CMK (cell line): ENCODE results near the gene STX16.
A peak's percentile ranks its signal among the peaks of the same experiment; 100 is the strongest.

ENCODE experiments used
- DNase-seq: peaks from one replicate; pipeline ENCODE4 v3.0.0-alpha.2; 2010; ENCODE audit warnings: low read depth

The STX16 gene

DNA sequence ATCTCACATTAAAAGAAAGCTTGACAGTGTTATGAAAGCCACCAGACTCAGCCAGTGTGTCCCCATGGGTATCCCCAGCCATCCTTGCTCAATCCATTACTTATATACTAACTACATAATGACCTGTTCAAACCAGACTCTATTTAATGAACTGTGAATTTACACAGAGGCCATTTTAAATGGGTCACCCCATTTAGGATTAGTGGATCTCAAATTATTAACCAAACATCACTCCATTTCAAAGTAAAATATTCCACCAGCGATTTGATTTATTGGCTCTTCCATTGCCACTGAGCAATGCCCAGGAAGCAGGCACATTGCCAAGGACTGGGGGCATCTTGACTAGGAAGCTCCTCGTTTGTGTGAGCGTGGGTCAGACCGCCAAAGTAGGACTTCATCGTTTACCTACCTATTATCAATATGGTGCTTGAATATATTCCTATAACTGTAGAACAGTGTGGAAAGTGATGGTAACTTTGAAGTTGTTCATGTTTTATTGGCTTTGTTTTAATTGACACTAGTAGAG is 26.1 kb downstream of the STX16 start:
- DNase-seq = no peak

DNA sequence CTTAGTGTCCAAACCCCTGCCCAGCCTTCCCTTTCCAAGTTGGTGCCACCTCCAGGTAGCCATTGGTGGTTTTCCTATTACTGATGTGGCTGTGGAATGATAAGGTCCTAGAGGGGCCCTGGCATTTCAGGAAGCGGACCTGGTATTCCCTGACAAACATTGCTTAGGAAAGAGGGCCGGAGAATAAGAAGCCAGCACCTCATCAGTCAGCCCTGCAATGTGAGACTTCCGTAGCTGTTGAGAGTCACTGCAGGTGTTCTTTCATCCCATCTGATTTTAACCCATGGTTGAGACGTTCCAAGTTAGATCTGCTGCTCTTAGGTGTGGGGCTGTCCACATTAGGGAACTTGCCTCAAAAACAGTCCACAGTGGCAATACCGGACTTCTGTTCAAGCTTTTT is 26.7 kb downstream of the STX16 start:
- DNase-seq = no peak

GRCh38 chr20:58678806-58679205 is 27.7 kb downstream of the STX16 start:
- no peak for DNase-seq

DNA sequence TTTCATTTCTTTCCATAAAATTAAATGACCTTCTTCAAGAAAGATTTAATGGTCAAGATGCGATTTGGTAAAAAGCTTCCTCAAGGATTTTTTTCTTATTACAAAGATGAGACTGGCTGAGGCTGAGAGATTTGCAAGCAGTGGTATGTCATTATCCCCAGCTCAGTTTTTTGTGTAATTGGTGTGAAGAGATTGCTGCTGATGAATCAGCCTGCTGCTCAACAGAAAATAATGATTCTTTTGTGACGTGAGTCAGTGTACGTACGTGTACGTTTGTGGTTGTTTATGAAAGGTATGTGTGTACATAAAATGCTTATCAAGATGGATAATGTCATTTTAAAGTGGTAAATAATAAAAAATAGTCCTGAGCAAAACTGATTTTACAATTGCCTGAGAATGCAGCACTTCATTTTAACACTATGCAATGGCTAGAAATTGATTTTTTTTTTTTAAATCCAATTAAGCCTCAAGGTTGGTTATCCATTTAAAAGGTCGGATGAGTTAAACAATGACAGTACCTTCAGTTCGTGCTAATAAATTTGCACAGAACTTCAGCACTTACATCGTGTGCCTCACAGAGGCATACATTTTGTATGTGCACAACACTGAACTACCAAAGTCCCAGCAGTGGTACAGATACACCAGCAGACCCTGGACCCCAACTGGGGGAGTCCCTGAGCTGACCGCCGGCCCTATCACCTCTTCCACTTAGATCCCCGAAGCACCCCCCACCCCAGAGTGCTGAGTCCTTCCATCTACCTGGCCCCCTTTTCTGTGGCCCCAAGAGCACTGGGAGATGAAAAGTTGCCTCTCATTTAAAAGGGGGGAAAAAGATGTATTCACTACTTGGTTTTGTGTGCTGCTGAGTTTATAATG is 31.8 kb downstream of the STX16 start:
- no peak for DNase-seq

DNA sequence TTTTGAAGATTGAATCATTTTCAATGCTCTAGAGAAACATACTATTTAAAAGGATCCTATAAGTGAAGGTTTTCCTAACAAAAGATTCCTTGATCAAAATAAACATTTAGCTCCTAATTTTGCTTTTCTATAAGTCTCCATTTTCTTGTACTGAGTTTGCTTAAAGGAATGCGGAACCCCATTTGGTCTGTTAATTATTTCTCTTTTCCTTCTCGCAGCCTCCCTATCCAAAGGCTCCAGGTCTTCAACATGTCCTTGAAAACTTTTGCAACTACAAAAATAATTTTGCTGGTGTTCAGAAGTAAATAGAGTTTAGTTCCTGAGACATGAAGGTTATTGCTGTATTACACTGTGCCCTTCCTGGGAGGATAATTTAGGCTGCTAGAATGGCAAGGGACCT is 33.2 kb downstream of the STX16 start:
- DNase-seq = no peak

DNA sequence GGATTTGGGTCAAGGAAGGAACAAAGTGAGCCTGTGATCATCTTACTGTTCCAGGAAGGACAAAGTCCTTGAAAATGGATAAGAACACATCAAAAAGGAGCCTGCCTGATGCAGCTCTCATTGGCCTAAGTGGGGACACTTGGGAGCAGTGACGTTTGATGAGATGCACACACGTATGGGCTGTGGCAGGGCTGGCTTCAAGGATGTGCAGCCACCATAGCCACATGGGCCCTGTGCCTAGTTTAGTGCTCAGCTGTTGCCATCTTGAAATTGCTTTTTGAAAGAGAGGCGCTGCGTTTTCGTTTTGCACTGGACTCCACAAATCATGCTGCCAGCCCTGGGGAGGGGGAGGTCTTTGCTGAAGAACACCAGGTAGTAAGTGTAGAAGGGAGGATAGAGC is 34.9 kb downstream of the STX16 start:
- no peak for DNase-seq

GRCh38 chr20:58688414-58688813 is 37.3 kb downstream of the STX16 start:
- DNase-seq = no peak

- DNase-seq = no peak
Measured at GRCh38 chr20:58688840-58689239, 37.8 kb downstream of the STX16 start.

DNA sequence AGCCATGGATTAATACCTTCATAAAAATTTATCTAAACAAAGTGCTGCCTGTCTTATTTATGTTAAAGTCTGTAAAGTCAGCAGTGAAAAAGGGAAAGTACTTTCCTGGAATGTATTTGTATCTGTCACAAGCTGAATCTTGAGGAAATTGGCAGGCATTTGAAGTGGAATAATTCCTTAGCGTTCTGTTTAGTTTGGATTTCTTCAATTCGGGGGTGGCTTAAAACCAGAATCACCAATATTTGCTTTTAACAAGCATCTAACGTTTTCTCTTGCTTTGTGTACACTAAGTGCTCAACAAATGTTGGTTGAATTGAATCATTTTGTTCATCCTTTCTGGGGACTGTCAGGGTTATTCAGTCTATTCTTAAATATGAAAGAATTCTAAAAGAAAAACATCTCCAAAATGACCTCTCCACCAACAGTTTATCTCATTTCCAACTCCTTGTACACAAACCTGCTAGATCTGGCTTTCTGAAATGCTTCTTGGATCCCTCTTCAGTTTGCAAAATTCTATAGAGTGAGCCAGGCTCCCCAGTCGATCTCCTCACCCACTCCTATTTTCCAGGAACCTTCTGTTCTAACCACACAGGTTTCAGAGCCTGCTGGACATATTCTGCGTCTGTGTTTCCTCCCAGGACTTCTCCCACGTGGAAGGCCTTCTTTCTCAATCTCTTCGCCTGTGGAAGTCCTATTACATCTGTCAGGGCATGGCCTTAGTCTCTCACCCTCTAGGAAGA is 39.5 kb downstream of the STX16 start:
- DNase-seq = no peak

DNA sequence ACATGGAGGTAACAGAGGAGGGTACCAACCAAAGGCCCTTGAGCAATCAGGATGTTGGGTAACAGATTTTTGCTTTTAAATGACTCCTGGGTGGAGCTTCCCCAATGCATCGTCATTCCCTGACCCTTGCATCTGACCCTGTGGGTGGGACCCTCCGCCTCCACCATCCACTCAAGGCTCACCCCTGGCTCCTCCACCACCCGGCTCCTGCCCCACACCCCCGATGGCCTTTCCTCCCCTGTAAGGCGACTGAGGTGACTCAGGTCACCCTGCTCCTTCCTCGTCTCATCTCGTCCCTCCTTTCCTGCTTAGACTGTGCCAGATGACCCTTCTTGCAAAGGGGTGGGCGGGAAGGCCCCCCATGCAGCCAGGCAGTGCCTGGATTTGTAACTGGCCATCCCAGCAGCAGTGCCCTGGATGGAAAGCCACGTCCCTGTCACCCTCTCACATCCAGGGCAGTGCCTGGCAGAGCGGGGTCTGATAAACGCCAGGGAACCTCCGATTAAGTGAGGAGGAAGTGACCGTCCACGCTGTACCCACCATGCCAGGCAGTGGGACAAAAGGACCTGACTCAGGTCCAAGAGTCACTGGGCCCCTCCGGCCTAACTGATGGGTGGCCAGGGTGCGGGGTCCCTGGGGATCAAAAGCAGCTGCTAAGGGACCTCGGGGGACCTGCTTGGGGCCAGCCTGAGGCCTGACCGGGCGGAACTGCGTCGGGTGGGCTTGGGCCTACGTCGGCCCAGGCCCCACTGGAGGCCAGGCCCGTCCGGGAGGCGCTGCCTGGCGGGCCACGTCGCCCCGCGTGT is 40.9 kb downstream of the STX16 start:
- no peak for DNase-seq

GRCh38 chr20:58692579-58693225 is 41.6 kb downstream of the STX16 start, which contains the start of gene NPEPL1:
Gene NPEPL1, plus strand, starts transcription at chr20:58692800. Its CDS starts 101 bp downstream, at chr20:58692901.
- peak; percentile 37 for DNase-seq

- DNase-seq = no peak
Measured at GRCh38 chr20:58693226-58694006, 42.3 kb downstream of the STX16 start.

- DNase-seq = no peak
Measured at GRCh38 chr20:58694241-58695083, 43.4 kb downstream of the STX16 start.

DNA sequence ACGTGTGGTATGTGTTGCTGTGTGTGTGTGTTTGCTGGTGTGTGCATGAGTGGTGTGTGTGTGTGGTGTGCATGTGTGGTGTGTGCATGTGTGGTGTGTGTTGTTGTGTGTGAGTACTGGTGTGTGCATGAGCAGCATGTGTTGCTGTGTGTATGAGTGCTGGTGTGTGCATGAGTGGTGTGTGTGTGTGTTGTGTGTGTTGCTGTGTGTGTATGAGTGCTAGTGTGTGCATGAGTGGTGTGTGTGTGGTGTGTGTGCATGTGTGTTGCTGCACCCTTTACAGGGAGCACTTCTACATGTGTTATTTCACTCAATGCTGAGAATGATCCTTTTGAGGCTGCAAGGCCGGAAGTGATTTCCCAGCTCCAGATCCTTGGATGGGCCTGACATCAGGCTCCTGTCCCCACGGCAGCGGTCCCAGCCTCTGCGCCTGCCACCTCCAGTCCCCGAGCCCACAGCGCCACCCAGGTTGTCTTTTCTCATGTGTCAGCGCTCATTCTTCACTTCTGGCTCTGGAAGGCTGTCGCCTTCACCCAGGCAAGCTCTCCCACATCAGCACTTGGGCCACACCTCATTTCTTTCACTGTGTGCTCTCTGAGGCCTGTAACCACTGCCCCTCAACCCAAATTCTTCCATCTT is 44.1 kb downstream of the STX16 start:
- DNase-seq = no peak

GRCh38 chr20:58695895-58696375 is 44.9 kb downstream of the STX16 start:
- no peak for DNase-seq

GRCh38 chr20:58696411-58696961 is 45.4 kb downstream of the STX16 start:
- DNase-seq = no peak

DNA sequence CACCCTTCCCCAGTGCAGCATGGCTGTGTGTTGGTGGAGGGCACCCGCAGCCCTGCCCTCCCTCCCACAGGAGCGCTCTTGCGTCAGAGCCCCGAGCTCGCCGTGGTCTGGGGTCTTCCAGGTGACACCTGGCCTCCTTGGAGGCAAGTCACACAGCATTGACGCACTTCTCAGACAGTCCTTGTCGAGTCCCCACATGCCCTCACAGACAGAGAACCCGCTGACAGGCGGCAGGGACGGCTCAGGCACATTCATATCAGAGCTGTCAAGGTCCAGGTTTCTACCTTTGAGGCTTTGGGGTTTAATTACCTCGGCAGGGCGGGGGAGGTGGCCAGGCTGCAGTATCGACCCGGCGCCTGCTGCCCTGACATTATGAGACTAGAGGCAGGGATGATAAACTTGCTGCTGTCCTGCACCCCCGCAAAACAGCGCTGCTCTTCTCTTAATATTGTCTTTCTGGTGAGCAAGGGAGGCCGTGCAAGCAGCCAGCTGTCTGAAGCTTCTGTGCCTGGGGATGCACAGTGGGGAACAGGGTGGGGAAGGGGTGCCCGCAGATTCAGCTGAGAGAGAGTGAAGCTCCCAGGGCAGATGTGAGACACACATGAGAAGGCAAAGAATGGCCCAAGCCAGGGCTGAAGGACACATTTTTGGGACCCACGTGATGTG is 46.3 kb downstream of the STX16 start:
- DNase-seq = no peak
